H1 (cell line): ENCODE measurements around the gene CEP97. TPM values are rescaled to one million over a fixed set of nuclear protein-coding genes. Genes with fewer than 3 reads are reported as not detected.

Experiments
- CTCF ChIA-PET: fragments of 300-600 bp; sonication (Branson Sonifier 250); formaldehyde crosslinking; loops from one replicate; lab custom pipeline; 2021; ENCODE audit not compliant: partially characterized antibody; lab: Charles Lee
- POLR2A ChIA-PET: fragments of 300-600 bp; sonication (Branson Sonifier 250); formaldehyde crosslinking; loops from one replicate; lab custom pipeline; 2021; ENCODE audit warnings: inconsistent platforms; ENCODE audit not compliant: partially characterized antibody; lab: Charles Lee
- DNase-seq, 2 experiments: peaks; one replicate each; pipeline versions ENCODE4 v3.0.0 to v3.0.0-alpha.2; 2010 to 2022; ENCODE audit warnings: low spot score in 2 of 2, low read depth in 1 of 2, mixed read lengths in 1 of 2
- FAIRE-seq: peaks from 2 replicates; lab custom pipeline; 2011; peaks lifted over from hg19 to GRCh38; lab: Jason Lieb, UNC
- H2AFZ ChIP-seq: 2 replicates; pipeline ENCODE4 v1.8.1; 2012; ENCODE audit warnings: low read length, inconsistent platforms
- H2AK5ac ChIP-seq: 2 replicates; pipeline ENCODE4 v1.6.1; 2013; ENCODE audit warnings: low read depth, low read length
- H2BK120ac ChIP-seq: replicated peaks from 2 replicates; pipeline ENCODE3; 2013; ENCODE audit warnings: low read depth, low read length, inconsistent platforms
- H2BK12ac ChIP-seq: 2 replicates; pipeline ENCODE4 v1.6.1; 2013; ENCODE audit warnings: low read depth, low read length
- H2BK15ac ChIP-seq: 2 replicates; pipeline ENCODE4 v1.6.1; 2013; ENCODE audit warnings: low read length
- H2BK20ac ChIP-seq: 2 replicates; pipeline ENCODE4 v1.6.1; 2013; ENCODE audit warnings: low read length
- H2BK5ac ChIP-seq: 2 replicates; pipeline ENCODE4 v1.6.1; 2013; ENCODE audit warnings: low read depth, low read length
- H3K14ac ChIP-seq: 2 replicates; pipeline ENCODE4 v1.6.1; 2013; ENCODE audit warnings: inconsistent platforms; ENCODE audit not compliant: insufficient read length
- H3K18ac ChIP-seq: 2 replicates; pipeline ENCODE4 v1.6.1; 2013; ENCODE audit warnings: low read length; ENCODE audit errors: extremely low read depth
- H3K23ac ChIP-seq: 2 replicates; pipeline ENCODE4 v1.6.1; 2013; ENCODE audit warnings: inconsistent platforms; ENCODE audit not compliant: insufficient read length
- H3K23me2 ChIP-seq: 2 replicates; pipeline ENCODE4 v1.6.1; 2013; ENCODE audit warnings: low read depth, low read length
- H3K27ac ChIP-seq: 2 replicates; pipeline ENCODE4 v1.6.1; 2011; ENCODE audit warnings: low read depth, low read length, inconsistent platforms
- H3K27me3 ChIP-seq, 4 experiments: replicated peaks in 1 of 4; 1 replicate in 1 of 4; 2 replicates in 3 of 4; pipeline versions ENCODE4 v1.6.1 to v1.8.1; 2011 to 2013; ENCODE audit warnings: low read length in 3 of 4, mild to moderate bottlenecking in 3 of 4, inconsistent platforms in 2 of 4, mixed read lengths in 2 of 4, moderate library complexity in 1 of 4; ENCODE audit not compliant: control insufficient read depth in 3 of 4, insufficient read depth in 3 of 4; ENCODE audit errors: extremely low read depth in 1 of 4
- H3K36me3 ChIP-seq, 4 experiments: 2 replicates each; pipeline versions ENCODE4 v1.6.1 to v1.8.1; 2011 to 2013; ENCODE audit warnings: mild to moderate bottlenecking in 4 of 4, low read length in 3 of 4, moderate library complexity in 2 of 4, control low read depth in 1 of 4, inconsistent platforms in 1 of 4; ENCODE audit not compliant: insufficient read depth in 4 of 4, control insufficient read depth in 2 of 4
- H3K4ac ChIP-seq: replicated peaks from 2 replicates; pipeline ENCODE3; 2013; ENCODE audit warnings: low read length, low read depth, mixed read lengths, inconsistent platforms; ENCODE audit not compliant: insufficient read length
- H3K4me1 ChIP-seq, 4 experiments: replicated peaks in 1 of 4; 1 replicate in 1 of 4; 2 replicates in 3 of 4; pipeline versions ENCODE4 v1.6.1 to v1.8.1; 2011 to 2013; ENCODE audit warnings: low read length in 3 of 4, inconsistent platforms in 2 of 4, mixed read lengths in 1 of 4; ENCODE audit not compliant: insufficient read depth in 4 of 4, control insufficient read depth in 3 of 4
- H3K4me2 ChIP-seq, 2 experiments: 2 replicates each; pipeline versions ENCODE4 v1.6.1 to v1.8.1; 2011 to 2013; ENCODE audit warnings: low read depth in 2 of 2, low read length in 2 of 2, control low read depth in 1 of 2, inconsistent platforms in 1 of 2, mild to moderate bottlenecking in 1 of 2; ENCODE audit not compliant: insufficient read depth in 1 of 2
- H3K4me3 ChIP-seq, 4 experiments: fragments of 200-600, 300-600 bp in 1 of 4; sonication (generic), shearing (Covaris generic), sonication (Bioruptor Twin) in 1 of 4; 2 replicates each; pipeline versions ENCODE4 v1.5.1 to v1.8.1; 2011 to 2016; ENCODE audit warnings: low read length in 4 of 4, low read depth in 3 of 4, control low read depth in 2 of 4, inconsistent platforms in 2 of 4, mild to moderate bottlenecking in 2 of 4, mixed read lengths in 1 of 4, moderate library complexity in 1 of 4; ENCODE audit not compliant: insufficient read depth in 2 of 4; ENCODE audit errors: extremely low read depth in 1 of 4
- H3K56ac ChIP-seq: replicated peaks from 2 replicates; pipeline ENCODE3; 2013; ENCODE audit warnings: low read depth, mild to moderate bottlenecking, mixed read lengths, low read length, inconsistent platforms; ENCODE audit not compliant: insufficient read length
- H3K79me1 ChIP-seq: 2 replicates; pipeline ENCODE4 v1.6.1; 2013; ENCODE audit warnings: low read depth, low read length, control low read depth
- H3K79me2 ChIP-seq, 2 experiments: 2 replicates each; pipeline versions ENCODE4 v1.6.1 to v1.8.1; 2012 to 2013; ENCODE audit warnings: low read length in 2 of 2, mild to moderate bottlenecking in 2 of 2, inconsistent platforms in 1 of 2; ENCODE audit not compliant: insufficient read depth in 2 of 2, control insufficient read depth in 1 of 2
- H3K9ac ChIP-seq, 4 experiments: replicated peaks in 1 of 4; 1 replicate in 1 of 4; 2 replicates in 3 of 4; pipeline versions ENCODE4 v1.6.1 to v1.8.1; 2011 to 2013; ENCODE audit warnings: low read depth in 3 of 4, low read length in 3 of 4, control low read depth in 2 of 4, mild to moderate bottlenecking in 2 of 4, moderate library complexity in 2 of 4, inconsistent platforms in 1 of 4; ENCODE audit errors: extremely low read depth in 1 of 4
- H3K9me3 ChIP-seq, 2 experiments: 2 replicates each; pipeline versions ENCODE4 v1.6.1 to v1.8.1; 2012 to 2013; ENCODE audit warnings: mild to moderate bottlenecking in 2 of 2, moderate library complexity in 2 of 2, control low read depth in 1 of 2, inconsistent platforms in 1 of 2, low read depth in 1 of 2, low read length in 1 of 2, mixed read lengths in 1 of 2; ENCODE audit not compliant: insufficient read depth in 2 of 2
- H4K20me1 ChIP-seq, 2 experiments: replicated peaks in 1 of 2; 2 replicates each; pipeline versions ENCODE3 to v1.8.1; 2011 to 2013; ENCODE audit warnings: inconsistent platforms in 2 of 2, low read length in 2 of 2, mild to moderate bottlenecking in 1 of 2; ENCODE audit not compliant: insufficient read depth in 2 of 2, control insufficient read depth in 1 of 2
- H4K5ac ChIP-seq: 2 replicates; pipeline ENCODE4 v1.6.1; 2013; ENCODE audit warnings: low read length, low read depth, mixed read lengths, inconsistent platforms; ENCODE audit not compliant: insufficient read length
- H4K8ac ChIP-seq: 2 replicates; pipeline ENCODE4 v1.8.0; 2013; ENCODE audit warnings: mild to moderate bottlenecking, moderate library complexity, low read length, inconsistent platforms; ENCODE audit not compliant: insufficient read depth; ENCODE audit errors: extremely low read depth
- H4K91ac ChIP-seq: replicated peaks from 2 replicates; pipeline ENCODE3; 2013; ENCODE audit warnings: low read length, mixed read lengths, inconsistent platforms; ENCODE audit not compliant: insufficient read length
- ASH2L ChIP-seq: fragments of 200-600, 300-600 bp; sonication (generic); IDR thresholded peaks from one replicate; pipeline ENCODE4 v1.7.1; 2017; ENCODE audit warnings: low read length
- BCL11A ChIP-seq, 2 experiments: IDR thresholded peaks; one replicate each; pipeline ENCODE4 v1.6.1; 2011; ENCODE audit warnings: low read depth in 2 of 2, low read length in 2 of 2, mild to moderate bottlenecking in 2 of 2
- JUN ChIP-seq: IDR thresholded peaks from 2 replicates; pipeline ENCODE4 v1.6.1; 2011; ENCODE audit warnings: low read depth, mild to moderate bottlenecking, improper control_type of control experiment, low read length
- NRF1 ChIP-seq: IDR thresholded peaks from 2 replicates; pipeline ENCODE4 v1.6.1; 2011; ENCODE audit warnings: mild to moderate bottlenecking, low read depth, low read length, improper control_type of control experiment
- POLR2A ChIP-seq, 2 experiments: IDR thresholded peaks; 1 replicate in 1 of 2; 2 replicates in 1 of 2; pipeline ENCODE4 v1.6.1; 2011; ENCODE audit warnings: low read depth in 2 of 2, low read length in 2 of 2, mild to moderate bottlenecking in 2 of 2; ENCODE audit errors: control extremely low read depth in 1 of 2
- POLR2AphosphoS5 ChIP-seq: IDR thresholded peaks from 2 replicates; pipeline ENCODE4 v1.6.1; 2011; ENCODE audit warnings: low read depth, low read length
- SP4 ChIP-seq: IDR thresholded peaks from 2 replicates; pipeline ENCODE4 v1.6.1; 2012; ENCODE audit warnings: low read length, inconsistent platforms
- SRF ChIP-seq: IDR thresholded peaks from 2 replicates; pipeline ENCODE4 v1.6.1; 2011; ENCODE audit warnings: mild to moderate bottlenecking, low read depth, low read length, moderate library complexity
- TBP ChIP-seq: IDR thresholded peaks from 2 replicates; pipeline ENCODE4 v1.6.1; 2011; ENCODE audit warnings: low read depth, low read length, improper control_type of control experiment
- TCF12 ChIP-seq: IDR thresholded peaks from 2 replicates; pipeline ENCODE4 v1.6.1; 2011; ENCODE audit warnings: low read depth, mild to moderate bottlenecking, low read length
- TEAD4 ChIP-seq: IDR thresholded peaks from 2 replicates; pipeline ENCODE4 v1.6.1; 2012; ENCODE audit warnings: low read depth, low read length, inconsistent platforms, mixed read lengths
- YY1 ChIP-seq: IDR thresholded peaks from 2 replicates; pipeline ENCODE4 v1.6.1; 2011; ENCODE audit warnings: low read depth, mild to moderate bottlenecking, low read length
- WGBS, 2 experiments: shearing (Covaris generic) in 1 of 2; methylation state at CpG; one replicate each; pipeline versions ENCODE4 v1.1.6 to v1.1.7; 2013 to 2015; ENCODE audit warnings: low lambda C conversion rate in 2 of 2, mixed read lengths in 2 of 2, inconsistent platforms in 1 of 2, low coverage in 1 of 2, missing lambda C conversion rate in 1 of 2; ENCODE audit not compliant: insufficient replicate concordance in 2 of 2, insufficient coverage in 1 of 2, insufficient read length in 1 of 2; ENCODE audit errors: extremely low coverage in 1 of 2, missing lambda C conversion rate in 1 of 2; 5-methylcytosine and 5-hydroxymethylcytosine counted together
- polyA plus RNA-seq, 7 experiments: library from polyadenylated mRNA; depleted of rRNA in 3 of 7; stranded (reverse) in 5 of 7; unstranded in 2 of 7; fragments of >200 nt in 5 of 7; fragments of 200-250 nt in 2 of 7; gene quantifications; 1 replicate in 5 of 7; 2 replicates in 1 of 7; 4 replicates in 1 of 7; pipeline versions ENCODE4 v1.2.1 to v1.2.3, GENCODE V29; 2011 to 2013; ENCODE audit warnings: missing spikeins in 2 of 7, mixed read lengths in 2 of 7
- total RNA-seq: library from RNA; stranded (reverse); fragmentation: NEBNext Ultra II Directional; extraction: Animal tissue kit (Norgen Biotek cat#: 25700); gene quantifications from 2 replicates; pipeline ENCODE4 v1.2.1, GENCODE V29; 2021
- TF ChIP-seq, protein P1 (sequence below), 3 experiments: IDR thresholded peaks; 1 replicate in 2 of 3; 2 replicates in 1 of 3; pipeline versions ENCODE4 v1.5.1 to v1.6.1; 2011; ENCODE audit warnings: low read length in 3 of 3, mild to moderate bottlenecking in 3 of 3, inconsistent platforms in 2 of 3, low read depth in 1 of 3, moderate library complexity in 1 of 3; ENCODE audit not compliant: insufficient read depth in 1 of 3; ENCODE audit errors: control extremely low read depth in 1 of 3

Gene CEP97
- total and polyA plus RNA-seq, 2 of the 8 experiments (the other 6 are each of a cell fraction or from before 2014, with no cell fraction given) = 1.6 to 13.2 TPM

DNA sequence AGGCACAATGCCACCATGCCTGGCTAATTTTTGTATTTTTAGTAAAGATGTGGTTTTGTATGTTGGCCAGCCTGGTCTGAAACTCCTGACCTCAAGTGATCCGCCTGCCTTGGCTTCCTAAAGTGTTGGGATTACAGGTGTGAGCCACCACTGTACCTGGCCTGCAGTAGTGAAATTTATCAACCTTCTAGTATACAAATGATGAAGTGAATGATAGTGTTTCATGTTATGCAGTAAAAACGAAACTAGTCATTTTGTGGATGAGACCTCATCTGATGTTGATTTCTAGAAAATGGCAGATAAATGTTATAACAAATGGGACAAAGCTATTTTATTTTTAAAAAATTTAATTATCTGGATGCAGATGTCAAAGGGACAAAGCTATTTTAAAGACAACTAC lies 87.5 kb downstream of the CEP97 start:
- POLR2A ChIA-PET = interaction anchor here (1.1 kb wide), 1 partner anchor 126 kb away, joined by 4 read pairs; the partner anchor contains the start of gene RPL24
- Histone ChIP-seq H3K79me2 (no peaks in the 10 kb centered on the region), H2BK20ac (no peak overlapping the region), H3K23me2 (no peaks in the 10 kb centered on the region), H3K4me1 (no peaks in the 10 kb centered on the region), H3K56ac (no peak overlapping the region), H4K91ac (no peak overlapping the region), H3K79me1 (no peaks in the 10 kb centered on the region; the same call in 1 of the 2 replicates), H3K9ac (no peak overlapping the region), H3K9me3 (no peaks in the 10 kb centered on the region), H4K5ac (no peak overlapping the region), H3K23ac (no peak overlapping the region), H4K20me1 (no peaks in the 10 kb centered on the region), H3K27me3 (no peaks in the 10 kb centered on the region), H3K14ac (no peak overlapping the region), H2AFZ (no peak overlapping the region), H3K4ac (no peak overlapping the region), H3K27ac (no peak overlapping the region), H2BK15ac (no peak overlapping the region), H2AK5ac (no peak overlapping the region), H2BK120ac (no peak overlapping the region), H3K18ac (no peak overlapping the region), H3K4me2 (no peak overlapping the region), H2BK12ac (no peak overlapping the region), H4K8ac (no peak overlapping the region), H3K36me3 (peaks cover 0 to 2% (median 0%) of the 10 kb centered on the region in 4 experiments; a peak in 1 of 8 replicates), H3K4me3 (no peak overlapping the region), H2BK5ac (no peak overlapping the region)
- WGBS, 2 experiments = 88% methylated on average over 2 of the region's 2 CpGs; no CpG with 5 or more reads in 1 of the 2 experiments
- FAIRE-seq (no peak), DNase-seq (no peak)
- CTCF ChIA-PET = interaction anchor here (1.0 to 8.8 kb wide), 8 partner anchors 11 to 415 kb away, joined by 3 to 174 read pairs (median 3); partner anchors contain the start of gene NFKBIZ
- no peak for TF ChIP-seq YY1
- no peak for TF ChIP-seq SRF
- no peak for TF ChIP-seq BCL11A (IDR thresholded peaks at IDR 0.05; ENCODE audit: low read depth in 2 of 2, low read length in 2 of 2)
- TF ChIP-seq POLR2AphosphoS5 = no peak
- no peak for TF ChIP-seq TEAD4
- no peak for TF ChIP-seq TBP
- TF ChIP-seq, protein P1, sequence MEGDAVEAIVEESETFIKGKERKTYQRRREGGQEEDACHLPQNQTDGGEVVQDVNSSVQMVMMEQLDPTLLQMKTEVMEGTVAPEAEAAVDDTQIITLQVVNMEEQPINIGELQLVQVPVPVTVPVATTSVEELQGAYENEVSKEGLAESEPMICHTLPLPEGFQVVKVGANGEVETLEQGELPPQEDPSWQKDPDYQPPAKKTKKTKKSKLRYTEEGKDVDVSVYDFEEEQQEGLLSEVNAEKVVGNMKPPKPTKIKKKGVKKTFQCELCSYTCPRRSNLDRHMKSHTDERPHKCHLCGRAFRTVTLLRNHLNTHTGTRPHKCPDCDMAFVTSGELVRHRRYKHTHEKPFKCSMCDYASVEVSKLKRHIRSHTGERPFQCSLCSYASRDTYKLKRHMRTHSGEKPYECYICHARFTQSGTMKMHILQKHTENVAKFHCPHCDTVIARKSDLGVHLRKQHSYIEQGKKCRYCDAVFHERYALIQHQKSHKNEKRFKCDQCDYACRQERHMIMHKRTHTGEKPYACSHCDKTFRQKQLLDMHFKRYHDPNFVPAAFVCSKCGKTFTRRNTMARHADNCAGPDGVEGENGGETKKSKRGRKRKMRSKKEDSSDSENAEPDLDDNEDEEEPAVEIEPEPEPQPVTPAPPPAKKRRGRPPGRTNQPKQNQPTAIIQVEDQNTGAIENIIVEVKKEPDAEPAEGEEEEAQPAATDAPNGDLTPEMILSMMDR (IDR thresholded peaks at IDR 0.05; ENCODE audit: control extremely low read depth in 1 of 3, insufficient read depth in 1 of 3, low read depth in 1 of 3, low read length in 3 of 3) = no peak
- TF ChIP-seq ASH2L = no peak
- TF ChIP-seq JUN = no peak
- TF ChIP-seq NRF1 = no peak
- TF ChIP-seq TCF12 = no peak
- no peak for TF ChIP-seq SP4
- no peak for TF ChIP-seq POLR2A (IDR thresholded peaks at IDR 0.05; ENCODE audit: control extremely low read depth in 1 of 2, low read depth in 2 of 2, low read length in 2 of 2)
